H1 (cell line): Measurements from ENCODE around the gene KIR3DL3. TPM values are rescaled to one million over a fixed set of nuclear protein-coding genes. Genes with fewer than 3 reads are reported as not detected.

Source experiments
- JUND ChIP-seq: IDR thresholded peaks from 2 replicates; pipeline ENCODE4 v1.6.1; 2011; ENCODE audit warnings: mild to moderate bottlenecking, improper control_type of control experiment, low read length
- SP1 ChIP-seq: IDR thresholded peaks from 2 replicates; pipeline ENCODE4 v1.6.1; 2011; ENCODE audit warnings: low read depth, low read length
- polyA plus RNA-seq, 7 experiments: library from polyadenylated mRNA; depleted of rRNA in 3 of 7; stranded (reverse) in 5 of 7; unstranded in 2 of 7; fragments of >200 nt in 5 of 7; fragments of 200-250 nt in 2 of 7; gene quantifications; 1 replicate in 5 of 7; 2 replicates in 1 of 7; 4 replicates in 1 of 7; pipeline versions ENCODE4 v1.2.1 to v1.2.3, GENCODE V29; 2011 to 2013; ENCODE audit warnings: missing spikeins in 2 of 7, mixed read lengths in 2 of 7
- total RNA-seq: library from RNA; stranded (reverse); fragmentation: NEBNext Ultra II Directional; extraction: Animal tissue kit (Norgen Biotek cat#: 25700); gene quantifications from 2 replicates; pipeline ENCODE4 v1.2.1, GENCODE V29; 2021

KIR3DL3 gene
- total and polyA plus RNA-seq, 2 of the 8 experiments (the other 6 are each of a cell fraction or from before 2014, with no cell fraction given) = not detected

GRCh38 chr19:54738715-54739114 lies 14.5 kb downstream of the KIR3DL3 start (continued):
- TF ChIP-seq JUND (no peak), SP1 (no peak)
